AG04450 (cell line): ENCODE measurements around the gene SNRPD3. TPM values are rescaled to one million over a fixed set of nuclear protein-coding genes. Genes with fewer than 3 reads are reported as not detected.

ENCODE experiments used
- CTCF ChIA-PET: fragments of 300-600, 350-600 bp; formaldehyde crosslinking; extraction: SDS; loops from one replicate; lab custom pipeline; 2022; ENCODE audit warnings: antibody characterized with exemption, inconsistent platforms; lab: Charles Lee
- POLR2A ChIA-PET: fragments of 350-600 bp; formaldehyde crosslinking; extraction: SDS; loops from one replicate; lab custom pipeline; 2021; ENCODE audit warnings: antibody characterized with exemption, inconsistent platforms; lab: Yijun Ruan, JAX
- DNase-seq: peaks from one replicate; pipeline ENCODE4 v3.0.0-alpha.2; 2011; ENCODE audit warnings: low read depth, low spot score
- H3K27ac ChIP-seq: one replicate; pipeline ENCODE4 v1.5.1; 2012; ENCODE audit warnings: low read depth, low read length, control low read depth
- H3K27me3 ChIP-seq: one replicate; pipeline ENCODE4 v1.6.0; 2012; ENCODE audit warnings: low read length; ENCODE audit not compliant: control insufficient read depth, insufficient read depth
- H3K4me3 ChIP-seq: 2 replicates; pipeline ENCODE4 v1.5.1; 2011; ENCODE audit warnings: mild to moderate bottlenecking, low read depth, low read length, control low read depth
- H3K9me3 ChIP-seq: 2 replicates; pipeline ENCODE4 v1.5.1; 2012; ENCODE audit warnings: low read length; ENCODE audit not compliant: control insufficient read depth, insufficient read depth
- polyA plus RNA-seq: library from polyadenylated mRNA; depleted of rRNA; stranded (reverse); fragments of >200 nt; gene quantifications from 2 replicates; pipeline ENCODE4 v1.2.3, GENCODE V29; 2011
- TF ChIP-seq, protein P1 (sequence below): IDR thresholded peaks from 2 replicates; pipeline ENCODE4 v1.5.1; 2011; ENCODE audit warnings: low read depth, low read length, control low read depth, inconsistent platforms

The SNRPD3 gene
- polyA plus RNA-seq, 1 experiment = 187 TPM

DNA sequence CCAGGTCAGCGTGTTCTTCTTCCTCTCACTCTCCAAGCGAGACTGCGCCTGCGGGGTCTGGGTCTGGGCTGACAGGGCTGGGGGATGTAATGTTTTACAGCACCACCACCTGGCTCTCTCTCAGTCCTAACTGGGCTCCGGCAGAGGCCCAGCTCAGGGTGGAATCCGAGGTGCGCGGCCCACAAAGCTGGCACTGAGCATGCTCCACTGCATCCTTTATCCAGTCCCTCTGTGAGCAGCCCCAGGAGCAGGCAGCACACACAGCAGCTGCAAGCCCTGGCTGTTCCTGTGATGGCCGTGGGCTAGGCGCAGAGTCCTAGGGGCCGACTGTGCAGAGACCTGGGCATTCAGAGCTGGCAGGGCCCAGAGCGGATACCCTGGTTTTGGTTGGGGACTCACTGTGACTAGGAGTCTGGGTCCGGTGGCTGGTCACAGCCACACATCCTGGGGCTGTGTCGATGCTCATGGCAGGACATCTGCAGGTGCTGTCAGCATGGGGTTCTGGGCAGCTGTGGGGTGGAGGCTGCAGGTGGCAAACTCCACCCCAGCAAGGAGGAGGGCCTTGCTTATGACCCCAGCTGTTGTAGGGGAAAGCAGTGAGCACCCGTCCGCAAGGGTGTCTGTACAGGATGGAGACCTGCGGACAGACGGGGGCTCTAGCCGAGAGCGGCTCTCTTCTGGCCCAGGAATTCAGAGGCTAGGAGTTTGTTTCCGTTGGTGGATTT lies 33.1 kb downstream of the SNRPD3 start:
- POLR2A ChIA-PET = no interaction called here
- no peak overlapping the region for H3K27ac ChIP-seq
- DNase-seq = no peak
- CTCF ChIA-PET = interaction anchor here (0.6 kb wide), 1 partner anchor 726 kb away, joined by 4 read pairs; no protein-coding TSS in a partner anchor
- no peak overlapping the region for H3K4me3 ChIP-seq
- TF ChIP-seq, protein P1, sequence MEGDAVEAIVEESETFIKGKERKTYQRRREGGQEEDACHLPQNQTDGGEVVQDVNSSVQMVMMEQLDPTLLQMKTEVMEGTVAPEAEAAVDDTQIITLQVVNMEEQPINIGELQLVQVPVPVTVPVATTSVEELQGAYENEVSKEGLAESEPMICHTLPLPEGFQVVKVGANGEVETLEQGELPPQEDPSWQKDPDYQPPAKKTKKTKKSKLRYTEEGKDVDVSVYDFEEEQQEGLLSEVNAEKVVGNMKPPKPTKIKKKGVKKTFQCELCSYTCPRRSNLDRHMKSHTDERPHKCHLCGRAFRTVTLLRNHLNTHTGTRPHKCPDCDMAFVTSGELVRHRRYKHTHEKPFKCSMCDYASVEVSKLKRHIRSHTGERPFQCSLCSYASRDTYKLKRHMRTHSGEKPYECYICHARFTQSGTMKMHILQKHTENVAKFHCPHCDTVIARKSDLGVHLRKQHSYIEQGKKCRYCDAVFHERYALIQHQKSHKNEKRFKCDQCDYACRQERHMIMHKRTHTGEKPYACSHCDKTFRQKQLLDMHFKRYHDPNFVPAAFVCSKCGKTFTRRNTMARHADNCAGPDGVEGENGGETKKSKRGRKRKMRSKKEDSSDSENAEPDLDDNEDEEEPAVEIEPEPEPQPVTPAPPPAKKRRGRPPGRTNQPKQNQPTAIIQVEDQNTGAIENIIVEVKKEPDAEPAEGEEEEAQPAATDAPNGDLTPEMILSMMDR = no peak
- H3K9me3 ChIP-seq = no peaks in the 10 kb centered on the region
- H3K27me3 ChIP-seq = no peaks in the 10 kb centered on the region

DNA sequence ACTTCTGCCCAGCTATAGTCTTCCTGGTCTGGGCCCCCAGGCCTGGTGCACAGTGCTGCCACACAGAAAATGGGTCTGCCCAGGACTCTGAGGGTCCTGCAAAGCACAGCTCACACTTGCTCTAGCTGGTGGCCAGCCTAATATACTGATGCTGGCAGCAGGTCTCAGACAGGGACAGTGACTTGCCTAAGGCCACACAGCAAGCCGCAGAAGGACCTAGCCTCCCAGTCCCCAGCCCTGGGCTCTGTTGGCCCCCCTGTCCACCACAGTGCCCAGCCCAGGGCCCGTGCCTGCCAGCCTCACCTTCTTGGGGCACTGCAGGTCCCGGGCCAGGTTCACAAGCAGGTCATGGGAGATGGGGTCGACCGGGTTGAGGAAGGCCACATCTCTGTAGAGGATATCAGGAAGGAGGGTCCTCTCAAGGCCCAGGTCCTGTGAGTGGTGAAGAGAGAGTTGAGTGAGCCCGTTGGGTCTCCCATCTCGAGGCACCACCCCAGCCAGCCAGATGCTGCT lies 33.8 kb downstream of the SNRPD3 start:
- ChIA-PET CTCF (interaction anchor here (0.6 kb wide), 1 partner anchor 727 kb away, joined by 4 read pairs; no protein-coding TSS in a partner anchor), POLR2A (no interaction called here)
- H3K27ac ChIP-seq = no peak overlapping the region
- TF ChIP-seq, protein P1 = no peak
- no peak for DNase-seq
- H3K4me3 ChIP-seq = no peak overlapping the region
- H3K27me3 ChIP-seq = no peaks in the 10 kb centered on the region
- no peaks in the 10 kb centered on the region for H3K9me3 ChIP-seq

DNA sequence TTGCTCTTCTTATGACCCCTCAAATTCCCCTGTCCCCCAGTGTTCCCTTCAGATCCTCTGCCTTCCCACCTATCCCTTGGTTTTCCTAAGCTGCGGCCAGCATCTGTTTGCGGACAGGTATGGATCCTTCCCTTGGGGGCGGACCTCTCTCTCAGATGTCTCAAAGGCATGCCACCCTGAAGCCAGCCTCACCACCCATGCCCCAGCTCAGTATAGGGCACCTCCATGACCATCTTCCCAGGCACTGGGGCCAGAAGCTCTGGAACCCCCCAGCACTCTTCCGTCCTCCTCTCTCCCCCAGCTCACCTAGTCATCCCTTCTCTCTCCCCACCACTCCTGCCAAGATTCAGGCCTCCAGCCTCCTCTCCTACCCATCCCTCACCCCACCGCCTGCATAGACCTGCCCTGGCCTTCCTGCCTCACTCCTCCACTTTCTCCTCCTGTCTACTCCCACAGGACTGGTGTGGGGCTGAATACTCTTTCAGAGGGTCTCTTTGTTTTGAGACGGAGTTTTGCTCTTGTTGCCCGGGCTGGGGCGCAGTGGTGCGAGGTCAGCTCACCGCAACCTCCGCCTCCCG lies 34.9 kb downstream of the SNRPD3 start:
- Histone ChIP-seq H3K9me3 (no peaks in the 10 kb centered on the region), H3K4me3 (no peak overlapping the region), H3K27ac (no peak overlapping the region), H3K27me3 (no peaks in the 10 kb centered on the region)
- TF ChIP-seq, protein P1 = no peak
- no peak for DNase-seq
- ChIA-PET CTCF (no interaction called here), POLR2A (no interaction called here)

DNA sequence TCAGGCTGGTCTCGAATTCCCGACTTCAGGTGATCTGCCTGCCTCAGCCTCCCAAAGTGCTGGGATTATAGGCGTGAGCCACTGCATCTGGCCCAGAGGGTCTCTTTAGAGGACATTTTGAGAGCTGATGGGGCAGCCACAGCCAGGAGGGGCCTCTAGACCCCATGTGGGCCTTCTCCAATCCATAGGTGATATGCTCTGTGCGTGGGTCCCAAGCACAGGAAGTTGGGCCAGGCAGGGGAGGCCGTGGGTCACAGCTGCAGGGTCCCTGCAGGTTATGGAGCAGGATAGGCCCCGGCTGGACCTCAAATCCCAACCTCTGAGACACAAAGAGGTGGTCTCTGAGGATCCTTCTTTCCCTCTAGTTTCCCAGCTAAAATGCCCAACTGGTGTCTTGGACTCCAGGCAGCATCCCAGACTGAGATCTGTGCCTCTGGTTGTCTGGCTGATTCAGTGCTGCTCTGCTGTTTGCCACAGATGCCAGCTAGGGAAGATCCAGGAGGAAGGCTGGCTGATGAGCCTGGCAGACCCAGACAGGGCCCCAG lies 35.6 kb downstream of the SNRPD3 start:
- no peak overlapping the region for H3K27ac ChIP-seq
- TF ChIP-seq, protein P1 = no peak
- no peak for DNase-seq
- no peak overlapping the region for H3K4me3 ChIP-seq
- no peaks in the 10 kb centered on the region for H3K27me3 ChIP-seq
- H3K9me3 ChIP-seq = no peaks in the 10 kb centered on the region
- CTCF ChIA-PET = interaction anchor here (0.6 kb wide), 1 partner anchor 611 kb away, joined by 8 read pairs; no protein-coding TSS in a partner anchor
- POLR2A ChIA-PET = no interaction called here
